Measurements from ENCODE around the gene GAS5. TPM values are rescaled to one million over a fixed set of nuclear protein-coding genes. Genes with fewer than 3 reads are reported as not detected.

Gene GAS5
- total RNA-seq, 1 donor = 745 TPM

DNA sequence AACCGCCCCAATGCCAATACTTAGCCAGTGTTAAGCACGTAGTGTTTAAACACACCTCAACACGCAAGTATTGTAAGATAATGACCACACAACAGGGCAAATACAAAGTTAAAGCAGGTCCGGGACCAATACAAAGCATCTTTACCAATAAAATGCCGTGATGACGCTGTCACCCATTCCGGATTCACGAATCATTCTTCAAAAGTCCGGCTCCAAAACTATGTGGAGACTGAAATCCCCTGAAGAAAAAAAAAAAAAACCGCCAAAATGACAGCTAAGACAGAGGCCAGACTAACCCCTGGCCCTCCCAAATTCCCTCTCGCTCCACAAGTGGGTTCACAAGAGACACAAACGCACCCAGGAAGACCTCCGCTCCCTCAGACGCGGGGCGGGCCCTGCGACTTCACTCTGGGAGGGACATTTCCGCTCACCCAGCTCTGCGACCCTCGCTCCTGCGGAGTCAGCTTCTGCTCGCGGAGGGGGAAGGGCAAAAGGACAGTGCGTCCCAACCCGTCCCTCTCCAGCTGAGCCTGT lies 43.9 kb downstream of the GAS5 start:
- Histone ChIP-seq H3K27me3 (ENCODE audit: insufficient read depth, low read length) (no peaks in the 10 kb centered on the region), H3K9me3 (ENCODE audit: low read depth, low read length) (no peaks in the 10 kb centered on the region), H3K4me1 (ENCODE audit: insufficient read depth, low read length) (peaks cover 22% of the 10 kb centered on the region), H3K4me3 (ENCODE audit: low read length) (peak overlapping the region; percentile 82)

DNA sequence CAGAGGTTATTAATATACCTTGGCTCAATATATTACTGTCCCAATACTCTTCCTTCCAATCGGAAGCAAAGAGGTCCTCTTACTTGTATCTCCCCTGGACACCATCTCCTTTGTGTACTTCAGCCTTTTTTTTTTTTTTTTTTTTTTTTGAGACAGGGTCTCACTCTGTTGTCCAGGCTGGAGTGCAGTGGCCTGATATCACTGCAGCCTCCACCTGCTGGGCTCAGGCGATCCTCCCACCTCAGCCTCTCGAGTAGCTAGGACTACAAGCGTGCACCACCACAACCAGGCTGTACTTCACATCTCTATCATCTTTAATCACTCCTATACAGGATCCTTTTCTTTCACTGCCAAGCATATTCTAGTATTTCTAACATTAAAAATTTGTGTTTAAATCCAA lies 46.1 kb downstream of the GAS5 start:
- H3K4me1 ChIP-seq (ENCODE audit: insufficient read depth, low read length) = peaks cover 22% of the 10 kb centered on the region
- H3K27me3 ChIP-seq (ENCODE audit: insufficient read depth, low read length) = no peaks in the 10 kb centered on the region
- H3K4me3 ChIP-seq (ENCODE audit: low read length) = no peak overlapping the region
- no peaks in the 10 kb centered on the region for H3K9me3 ChIP-seq (ENCODE audit: low read depth, low read length)

DNA sequence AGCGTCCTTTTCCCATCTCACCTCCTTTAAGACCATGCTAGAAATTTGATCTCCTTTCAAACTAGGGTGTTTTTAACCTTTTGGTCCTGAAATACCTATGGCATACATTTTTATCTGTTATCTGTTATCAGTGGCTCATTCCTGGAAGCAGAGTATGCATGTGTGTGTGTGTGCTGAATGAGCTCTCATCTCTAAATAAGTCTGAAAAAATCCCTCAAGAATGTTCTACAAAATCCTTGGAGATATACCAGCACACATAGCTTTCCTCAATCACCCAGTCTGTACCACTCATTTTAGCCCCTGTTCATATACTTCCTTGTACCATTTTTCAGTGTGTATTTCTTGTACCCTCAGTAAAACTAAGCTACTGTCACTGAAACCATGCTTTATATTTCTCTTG lies 49.3 kb downstream of the GAS5 start:
- Histone ChIP-seq H3K27me3 (ENCODE audit: insufficient read depth, low read length) (no peaks in the 10 kb centered on the region), H3K4me3 (ENCODE audit: low read length) (no peak overlapping the region), H3K9me3 (ENCODE audit: low read depth, low read length) (no peaks in the 10 kb centered on the region), H3K4me1 (ENCODE audit: insufficient read depth, low read length) (peaks cover 10% of the 10 kb centered on the region)

Other genes starting within 250 kb of the GAS5 start
- not detected for gene TEX50, start 232.7 kb downstream of the GAS5 start, total RNA-seq
- gene ANKRD45, start 198.1 kb downstream of the GAS5 start, total RNA-seq = 0.10 TPM
- gene KLHL20, start 153.0 kb downstream of the GAS5 start, total RNA-seq = 31.8 TPM
- gene DARS2, start 43.3 kb downstream of the GAS5 start, total RNA-seq = 2.4 TPM
- gene CENPL, start 43.1 kb downstream of the GAS5 start, total RNA-seq = 5.2 TPM
- 13.4 TPM for gene ZBTB37, start 391 bp upstream of the GAS5 start, total RNA-seq
- 0.10 TPM for gene SERPINC1, start 49.3 kb upstream of the GAS5 start, total RNA-seq
- 61.0 TPM for gene RC3H1, start 154.4 kb upstream of the GAS5 start, total RNA-seq